ENCODE measurements around the gene RRAGB.
"Not testable (repeated sequence)": the region's sequence is repeated elsewhere in the genome, so short reads cannot be mapped to it uniquely, and the experiment has no call there.

RRAGB gene

DNA sequence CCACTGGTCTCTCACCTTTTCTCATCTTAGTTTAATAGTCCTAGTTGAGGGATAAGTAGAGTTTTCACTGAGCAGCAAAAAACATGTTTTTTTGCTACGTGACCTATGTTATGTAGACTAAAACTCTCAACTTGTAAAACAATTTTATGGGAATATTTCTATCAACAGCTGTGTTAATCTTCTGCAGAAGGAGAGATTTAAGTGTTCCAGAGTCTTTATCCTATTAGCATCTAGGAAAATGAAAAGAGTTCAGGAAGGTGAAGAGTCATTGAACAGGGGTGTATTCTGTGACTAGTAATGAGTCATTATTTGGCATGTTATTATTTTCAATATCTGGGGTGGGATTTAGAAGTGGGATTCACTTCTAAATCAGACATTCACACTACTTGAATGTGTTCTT lies 41.9 kb downstream of the RRAGB start:
- H3K27ac ChIP-seq (ENCODE audit: low read depth, low read length): no peak overlapping the region
- no peaks in the 10 kb centered on the region for H3K4me1 ChIP-seq (ENCODE audit: control insufficient read depth in 1 of 2, insufficient read depth in 2 of 2, low read length in 2 of 2)
- H3K9me3 ChIP-seq (ENCODE audit: control insufficient read depth in 1 of 2, low read length in 2 of 2): no peaks in the 10 kb centered on the region
- H3K4me3 ChIP-seq (ENCODE audit: low read depth in 1 of 2, low read length in 2 of 2): no peak overlapping the region
- H3K27me3 ChIP-seq (ENCODE audit: control insufficient read depth in 1 of 2, insufficient read depth in 2 of 2, low read length in 2 of 2): no peaks in the 10 kb centered on the region
- peaks cover 3 to 15% of the 10 kb centered on the region in 2 donors for H3K36me3 ChIP-seq (ENCODE audit: control insufficient read depth in 1 of 2, insufficient read depth in 2 of 2, low read length in 2 of 2)
- H3K9ac ChIP-seq (ENCODE audit: low read depth in 1 of 2, low read length in 2 of 2): no peak overlapping the region

DNA sequence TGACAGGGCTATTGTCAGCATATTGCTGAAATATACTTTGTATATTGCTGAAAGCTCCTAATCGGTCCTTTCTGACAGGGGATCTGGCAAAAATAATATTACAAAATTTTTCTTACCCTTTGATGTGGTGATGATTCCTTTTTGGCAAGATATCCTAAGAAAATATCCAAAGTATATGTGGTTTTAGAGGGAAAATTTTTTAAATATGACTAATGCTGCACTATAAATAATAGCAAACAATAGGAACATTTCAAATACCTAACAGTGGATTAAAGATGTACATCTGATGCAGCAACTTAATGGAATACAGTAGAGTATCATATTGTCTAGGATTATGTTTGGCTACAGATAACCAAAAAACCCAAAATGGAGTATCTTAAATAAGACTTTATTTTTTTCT lies 49.6 kb downstream of the RRAGB start:
- Histone ChIP-seq H3K4me3 (ENCODE audit: low read depth in 1 of 2, low read length in 2 of 2) (no peak overlapping the region), H3K27ac (ENCODE audit: low read depth, low read length) (no peak overlapping the region), H3K36me3 (ENCODE audit: control insufficient read depth in 1 of 2, insufficient read depth in 2 of 2, low read length in 2 of 2) (peaks cover 0 to 4% of the 10 kb centered on the region in 2 donors)

DNA sequence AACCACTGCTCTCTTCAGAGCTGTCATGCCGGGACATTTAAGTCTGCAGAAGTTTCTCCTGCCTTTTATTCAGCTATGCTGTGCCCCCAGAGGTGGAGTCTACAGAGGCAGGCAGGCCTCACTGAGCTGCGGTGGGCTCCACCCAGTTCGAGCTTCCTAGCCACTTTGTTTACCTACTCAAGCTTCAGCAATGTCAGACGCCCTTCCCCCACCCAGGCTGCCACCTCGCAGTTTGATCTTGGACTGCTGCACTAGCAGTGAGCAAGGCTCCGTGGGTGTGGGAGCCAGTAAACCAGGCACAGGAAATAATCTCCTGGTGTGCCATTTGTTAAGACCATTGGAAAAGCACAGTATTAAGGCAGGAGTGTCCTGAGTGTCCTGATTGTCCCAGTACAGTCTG lies 56.9 kb downstream of the RRAGB start:
- not testable (repeated sequence) for H3K9ac ChIP-seq (ENCODE audit: low read depth in 1 of 2, low read length in 2 of 2); H3K27me3 ChIP-seq (ENCODE audit: control insufficient read depth in 1 of 2, insufficient read depth in 2 of 2, low read length in 2 of 2); H3K27ac ChIP-seq (ENCODE audit: low read depth, low read length); H3K9me3 ChIP-seq (ENCODE audit: control insufficient read depth in 1 of 2, low read length in 2 of 2); H3K4me1 ChIP-seq (ENCODE audit: control insufficient read depth in 1 of 2, insufficient read depth in 2 of 2, low read length in 2 of 2); H3K4me3 ChIP-seq (ENCODE audit: low read depth in 1 of 2, low read length in 2 of 2); H3K36me3 ChIP-seq (ENCODE audit: control insufficient read depth in 1 of 2, insufficient read depth in 2 of 2, low read length in 2 of 2)

More for the DNA sequence above, 49.6 kb downstream of the RRAGB start:
- no peak overlapping the region for H3K9ac ChIP-seq (ENCODE audit: low read depth in 1 of 2, low read length in 2 of 2)
- no peaks in the 10 kb centered on the region for H3K9me3 ChIP-seq (ENCODE audit: control insufficient read depth in 1 of 2, low read length in 2 of 2)
- no peaks in the 10 kb centered on the region for H3K4me1 ChIP-seq (ENCODE audit: control insufficient read depth in 1 of 2, insufficient read depth in 2 of 2, low read length in 2 of 2)
- no peaks in the 10 kb centered on the region for H3K27me3 ChIP-seq (ENCODE audit: control insufficient read depth in 1 of 2, insufficient read depth in 2 of 2, low read length in 2 of 2)

DNA sequence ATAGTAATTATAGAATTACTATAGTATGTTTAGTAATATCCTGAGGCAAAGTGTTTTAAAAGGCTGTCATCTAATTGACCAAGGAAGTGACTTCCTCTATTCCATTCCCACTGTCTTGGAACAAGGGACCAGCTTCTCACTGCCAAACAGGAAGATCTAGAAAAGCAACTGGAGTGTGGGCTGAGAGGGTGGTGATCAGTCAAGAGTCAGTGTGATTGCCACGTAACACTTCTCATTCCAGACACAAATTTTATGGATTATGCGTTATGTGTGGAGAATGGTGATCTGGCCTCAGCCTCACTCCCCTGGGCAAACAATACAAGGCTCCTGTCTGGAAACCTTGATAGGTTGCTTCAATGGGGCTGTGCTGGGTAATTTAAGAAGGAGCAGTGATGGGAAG lies 60.0 kb downstream of the RRAGB start:
- Histone ChIP-seq H3K9me3 (ENCODE audit: control insufficient read depth in 1 of 2, low read length in 2 of 2) (no peaks in the 10 kb centered on the region), H3K27me3 (ENCODE audit: control insufficient read depth in 1 of 2, insufficient read depth in 2 of 2, low read length in 2 of 2) (no peaks in the 10 kb centered on the region), H3K27ac (ENCODE audit: low read depth, low read length) (no peak overlapping the region), H3K9ac (ENCODE audit: low read depth in 1 of 2, low read length in 2 of 2) (no peak overlapping the region), H3K4me3 (ENCODE audit: low read depth in 1 of 2, low read length in 2 of 2) (no peak overlapping the region), H3K4me1 (ENCODE audit: control insufficient read depth in 1 of 2, insufficient read depth in 2 of 2, low read length in 2 of 2) (no peaks in the 10 kb centered on the region), H3K36me3 (ENCODE audit: control insufficient read depth in 1 of 2, insufficient read depth in 2 of 2, low read length in 2 of 2) (no peaks in the 10 kb centered on the region)

DNA sequence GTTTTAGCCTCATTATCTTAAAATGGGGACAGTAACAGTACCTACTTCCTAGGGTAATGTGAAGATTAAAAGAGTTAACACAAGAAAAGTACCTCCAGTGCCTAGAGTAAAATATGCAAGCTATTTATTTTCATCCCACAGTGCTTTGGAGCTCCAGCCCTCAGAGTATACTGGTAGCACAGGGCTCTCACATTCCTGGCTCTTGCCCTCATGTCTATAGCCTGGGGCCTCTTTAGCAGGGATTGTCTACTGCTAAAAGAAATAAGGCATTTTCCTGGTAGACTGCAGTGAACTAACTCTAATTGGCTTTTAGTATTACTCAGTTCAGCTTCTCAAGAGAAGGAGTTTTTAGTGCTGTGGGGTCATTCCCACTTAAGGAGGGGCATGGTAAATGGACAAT lies 60.8 kb downstream of the RRAGB start:
- Histone ChIP-seq H3K4me3 (ENCODE audit: low read depth in 1 of 2, low read length in 2 of 2) (no peak overlapping the region), H3K27me3 (ENCODE audit: control insufficient read depth in 1 of 2, insufficient read depth in 2 of 2, low read length in 2 of 2) (no peaks in the 10 kb centered on the region), H3K9ac (ENCODE audit: low read depth in 1 of 2, low read length in 2 of 2) (no peak overlapping the region), H3K4me1 (ENCODE audit: control insufficient read depth in 1 of 2, insufficient read depth in 2 of 2, low read length in 2 of 2) (no peaks in the 10 kb centered on the region), H3K27ac (ENCODE audit: low read depth, low read length) (no peak overlapping the region), H3K9me3 (ENCODE audit: control insufficient read depth in 1 of 2, low read length in 2 of 2) (no peaks in the 10 kb centered on the region), H3K36me3 (ENCODE audit: control insufficient read depth in 1 of 2, insufficient read depth in 2 of 2, low read length in 2 of 2) (no peaks in the 10 kb centered on the region)

DNA sequence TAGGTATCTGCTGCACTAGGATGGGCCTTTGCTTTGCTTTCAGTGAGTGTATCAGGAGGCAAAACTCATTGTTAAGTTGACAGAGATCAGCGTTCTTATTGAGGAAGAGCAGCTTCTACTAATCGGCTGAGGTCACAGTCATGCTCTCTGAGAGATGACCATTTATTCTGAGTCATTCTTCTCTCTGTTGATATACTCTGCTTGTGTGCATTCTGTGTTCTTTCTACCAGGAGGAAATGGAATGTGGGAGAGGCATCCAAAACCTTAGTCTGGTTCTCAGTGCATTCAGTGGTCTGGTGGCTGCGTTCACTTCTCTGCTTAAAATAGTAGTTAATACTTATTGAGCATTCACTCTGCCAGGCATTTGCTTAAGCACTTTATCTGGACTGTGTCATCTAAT lies 66.2 kb downstream of the RRAGB start:
- Histone ChIP-seq H3K4me1 (ENCODE audit: control insufficient read depth in 1 of 2, insufficient read depth in 2 of 2, low read length in 2 of 2) (no peaks in the 10 kb centered on the region), H3K36me3 (ENCODE audit: control insufficient read depth in 1 of 2, insufficient read depth in 2 of 2, low read length in 2 of 2) (no peaks in the 10 kb centered on the region), H3K27ac (ENCODE audit: low read depth, low read length) (no peak overlapping the region), H3K4me3 (ENCODE audit: low read depth in 1 of 2, low read length in 2 of 2) (no peak overlapping the region), H3K9ac (ENCODE audit: low read depth in 1 of 2, low read length in 2 of 2) (no peak overlapping the region), H3K27me3 (ENCODE audit: control insufficient read depth in 1 of 2, insufficient read depth in 2 of 2, low read length in 2 of 2) (no peaks in the 10 kb centered on the region), H3K9me3 (ENCODE audit: control insufficient read depth in 1 of 2, low read length in 2 of 2) (no peaks in the 10 kb centered on the region)

GRCh38 chrX:55787063-55787462 lies 69.5 kb downstream of the RRAGB start:
- H3K9me3 ChIP-seq (ENCODE audit: control insufficient read depth in 1 of 2, low read length in 2 of 2): no peaks in the 10 kb centered on the region
- H3K27me3 ChIP-seq (ENCODE audit: control insufficient read depth in 1 of 2, insufficient read depth in 2 of 2, low read length in 2 of 2): no peaks in the 10 kb centered on the region
- no peaks in the 10 kb centered on the region for H3K36me3 ChIP-seq (ENCODE audit: control insufficient read depth in 1 of 2, insufficient read depth in 2 of 2, low read length in 2 of 2)
- H3K27ac ChIP-seq (ENCODE audit: low read depth, low read length): no peak overlapping the region
- no peak overlapping the region for H3K9ac ChIP-seq (ENCODE audit: low read depth in 1 of 2, low read length in 2 of 2)
- no peaks in the 10 kb centered on the region for H3K4me1 ChIP-seq (ENCODE audit: control insufficient read depth in 1 of 2, insufficient read depth in 2 of 2, low read length in 2 of 2)
- H3K4me3 ChIP-seq (ENCODE audit: low read depth in 1 of 2, low read length in 2 of 2): no peak overlapping the region

- no peak overlapping the region for H3K4me3 ChIP-seq (ENCODE audit: low read depth in 1 of 2, low read length in 2 of 2)
- no peak overlapping the region for H3K27ac ChIP-seq (ENCODE audit: low read depth, low read length)
- H3K36me3 ChIP-seq (ENCODE audit: control insufficient read depth in 1 of 2, insufficient read depth in 2 of 2, low read length in 2 of 2): no peaks in the 10 kb centered on the region
- H3K9ac ChIP-seq (ENCODE audit: low read depth in 1 of 2, low read length in 2 of 2): no peak overlapping the region
- no peaks in the 10 kb centered on the region for H3K4me1 ChIP-seq (ENCODE audit: control insufficient read depth in 1 of 2, insufficient read depth in 2 of 2, low read length in 2 of 2)
- no peaks in the 10 kb centered on the region for H3K27me3 ChIP-seq (ENCODE audit: control insufficient read depth in 1 of 2, insufficient read depth in 2 of 2, low read length in 2 of 2)
- H3K9me3 ChIP-seq (ENCODE audit: control insufficient read depth in 1 of 2, low read length in 2 of 2): no peaks in the 10 kb centered on the region
Measured at GRCh38 chrX:55787727-55788126, 70.2 kb downstream of the RRAGB start.

GRCh38 chrX:55794405-55794804 lies 76.9 kb downstream of the RRAGB start:
- Histone ChIP-seq H3K4me1 (ENCODE audit: control insufficient read depth in 1 of 2, insufficient read depth in 2 of 2, low read length in 2 of 2) (no peaks in the 10 kb centered on the region), H3K9me3 (ENCODE audit: control insufficient read depth in 1 of 2, low read length in 2 of 2) (no peaks in the 10 kb centered on the region), H3K27ac (ENCODE audit: low read depth, low read length) (no peak overlapping the region), H3K4me3 (ENCODE audit: low read depth in 1 of 2, low read length in 2 of 2) (no peak overlapping the region), H3K9ac (ENCODE audit: low read depth in 1 of 2, low read length in 2 of 2) (no peak overlapping the region), H3K27me3 (ENCODE audit: control insufficient read depth in 1 of 2, insufficient read depth in 2 of 2, low read length in 2 of 2) (no peaks in the 10 kb centered on the region), H3K36me3 (ENCODE audit: control insufficient read depth in 1 of 2, insufficient read depth in 2 of 2, low read length in 2 of 2) (no peaks in the 10 kb centered on the region)

GRCh38 chrX:55796496-55796895 lies 78.9 kb downstream of the RRAGB start:
- Histone ChIP-seq H3K36me3 (ENCODE audit: control insufficient read depth in 1 of 2, insufficient read depth in 2 of 2, low read length in 2 of 2) (no peaks in the 10 kb centered on the region), H3K27me3 (ENCODE audit: control insufficient read depth in 1 of 2, insufficient read depth in 2 of 2, low read length in 2 of 2) (no peaks in the 10 kb centered on the region), H3K9ac (ENCODE audit: low read depth in 1 of 2, low read length in 2 of 2) (no peak overlapping the region), H3K9me3 (ENCODE audit: control insufficient read depth in 1 of 2, low read length in 2 of 2) (no peaks in the 10 kb centered on the region), H3K27ac (ENCODE audit: low read depth, low read length) (no peak overlapping the region), H3K4me1 (ENCODE audit: control insufficient read depth in 1 of 2, insufficient read depth in 2 of 2, low read length in 2 of 2) (no peaks in the 10 kb centered on the region), H3K4me3 (ENCODE audit: low read depth in 1 of 2, low read length in 2 of 2) (no peak overlapping the region)

DNA sequence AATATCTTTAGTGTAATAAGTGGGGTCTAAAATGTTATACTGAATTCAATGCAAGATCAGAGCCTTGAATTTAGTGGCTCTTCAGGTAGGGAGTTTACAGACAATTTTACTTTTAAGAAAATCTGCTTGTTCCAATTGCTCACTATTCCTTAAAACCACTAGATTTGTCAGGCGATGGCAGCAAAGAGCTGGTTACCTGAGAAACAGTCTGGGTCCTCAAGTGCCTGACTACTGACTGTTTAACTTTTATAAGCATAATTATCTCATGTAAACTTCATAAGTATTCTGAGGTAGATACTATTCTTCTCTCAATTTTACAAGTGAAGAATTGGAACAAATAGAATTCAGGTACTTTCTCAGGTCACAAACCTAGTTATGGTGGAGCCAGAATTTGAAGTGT lies 84.3 kb downstream of the RRAGB start:
- no peaks in the 10 kb centered on the region for H3K9me3 ChIP-seq (ENCODE audit: control insufficient read depth in 1 of 2, low read length in 2 of 2)
- no peaks in the 10 kb centered on the region for H3K27me3 ChIP-seq (ENCODE audit: control insufficient read depth in 1 of 2, insufficient read depth in 2 of 2, low read length in 2 of 2)
- H3K36me3 ChIP-seq (ENCODE audit: control insufficient read depth in 1 of 2, insufficient read depth in 2 of 2, low read length in 2 of 2): no peaks in the 10 kb centered on the region
- H3K4me3 ChIP-seq (ENCODE audit: low read depth in 1 of 2, low read length in 2 of 2): no peak overlapping the region
- no peaks in the 10 kb centered on the region for H3K4me1 ChIP-seq (ENCODE audit: control insufficient read depth in 1 of 2, insufficient read depth in 2 of 2, low read length in 2 of 2)
- no peak overlapping the region for H3K9ac ChIP-seq (ENCODE audit: low read depth in 1 of 2, low read length in 2 of 2)
- no peak overlapping the region for H3K27ac ChIP-seq (ENCODE audit: low read depth, low read length)

All from duodenal mucosa (tissue), 2 donors.